IMR-90 (cell line): Measurements from ENCODE around the gene HPCAL4.

Experiments
- CEBPB ChIP-seq: IDR thresholded peaks from 2 replicates; pipeline ENCODE4 v1.6.1; 2012; ENCODE audit warnings: low read depth, low read length, improper control_type of control experiment
- CTCF ChIP-seq: conservative IDR thresholded peaks from 2 replicates; pipeline ENCODE4 v1.5.1; 2012; ENCODE audit warnings: mild to moderate bottlenecking, low read depth, low read length, improper control_type of control experiment
- FOS ChIP-seq: fragments of 150-350 bp; IDR thresholded peaks from 2 replicates; pipeline ENCODE4 v1.6.1; 2016; ENCODE audit warnings: low read depth, low read length
- MAFK ChIP-seq: IDR thresholded peaks from 2 replicates; pipeline ENCODE4 v1.6.1; 2012; ENCODE audit warnings: low read depth, low read length, improper control_type of control experiment
- NFE2L2 ChIP-seq: fragments of 150-350 bp; IDR thresholded peaks from 2 replicates; pipeline ENCODE4 v1.6.1; 2016; ENCODE audit warnings: low read depth, mild to moderate bottlenecking, low read length
- POLR2A ChIP-seq: IDR thresholded peaks from 2 replicates; pipeline ENCODE4 v1.6.1; 2012; ENCODE audit warnings: mild to moderate bottlenecking, low read depth, low read length
- RAD21 ChIP-seq: IDR thresholded peaks from 2 replicates; pipeline ENCODE4 v1.6.1; 2012; ENCODE audit warnings: low read length, improper control_type of control experiment
- RFX5 ChIP-seq: IDR thresholded peaks from 2 replicates; pipeline ENCODE4 v1.8.0; 2012; ENCODE audit warnings: low read depth, mild to moderate bottlenecking, low read length, moderate library complexity

- no peak for TF ChIP-seq CEBPB
- TF ChIP-seq CTCF, result no peak
- no peak for TF ChIP-seq NFE2L2
- TF ChIP-seq MAFK, result no peak
- no peak for TF ChIP-seq POLR2A
- no peak for TF ChIP-seq FOS
- no peak for TF ChIP-seq RAD21
- no peak for TF ChIP-seq RFX5
Measured at GRCh38 chr1:39704757-39705156, 13.5 kb upstream of the HPCAL4 start.
